HuH-7 (cell line): ENCODE results near the gene COLEC12.
"Not testable (repeated sequence)": the region's sequence is repeated elsewhere in the genome, so short reads cannot be mapped to it uniquely, and the experiment has no call there.

Source experiments
- DNase-seq: peaks from one replicate; pipeline ENCODE4 v3.0.0; 2011; ENCODE audit warnings: low spot score

COLEC12 gene

GRCh38 chr18:318791-319291, 181.7 kb downstream of the COLEC12 start:
- no peak for DNase-seq

- DNase-seq: no peak
Measured at GRCh38 chr18:317618-318017, 182.9 kb downstream of the COLEC12 start.

GRCh38 chr18:316393-316792, 184.1 kb downstream of the COLEC12 start:
- DNase-seq: no peak

GRCh38 chr18:313931-314330, 186.6 kb downstream of the COLEC12 start:
- no peak for DNase-seq

- DNase-seq: no peak
Measured at GRCh38 chr18:312415-312814, 188.1 kb downstream of the COLEC12 start.

GRCh38 chr18:310042-310441, 190.5 kb downstream of the COLEC12 start:
- DNase-seq: no peak

- DNase-seq: not testable (repeated sequence)
Measured at GRCh38 chr18:308086-308485, 192.4 kb downstream of the COLEC12 start.

- no peak for DNase-seq
Measured at GRCh38 chr18:306608-307255, 193.8 kb downstream of the COLEC12 start.

GRCh38 chr18:305003-305501, 195.4 kb downstream of the COLEC12 start:
- no peak for DNase-seq

GRCh38 chr18:303607-304006, 196.9 kb downstream of the COLEC12 start:
- DNase-seq: no peak

GRCh38 chr18:303011-303410, 197.5 kb downstream of the COLEC12 start:
- DNase-seq: no peak

- DNase-seq: no peak
Measured at GRCh38 chr18:302097-302496, 198.4 kb downstream of the COLEC12 start.

- DNase-seq: no peak
Measured at GRCh38 chr18:297936-298335, 202.6 kb downstream of the COLEC12 start.

- no peak for DNase-seq
Measured at GRCh38 chr18:295756-296490, 204.6 kb downstream of the COLEC12 start.

- DNase-seq: no peak
Measured at GRCh38 chr18:294566-294965, 205.9 kb downstream of the COLEC12 start.

- DNase-seq: no peak
Measured at GRCh38 chr18:293536-293935, 207.0 kb downstream of the COLEC12 start.

GRCh38 chr18:292271-292670, 208.2 kb downstream of the COLEC12 start:
- no peak for DNase-seq

GRCh38 chr18:289970-290369, 210.5 kb downstream of the COLEC12 start:
- DNase-seq: not testable (repeated sequence)

GRCh38 chr18:289026-289425, 211.5 kb downstream of the COLEC12 start:
- DNase-seq: no peak

- no peak for DNase-seq
Measured at GRCh38 chr18:286515-287310, 213.8 kb downstream of the COLEC12 start.

- no peak for DNase-seq
Measured at GRCh38 chr18:285817-286216, 214.7 kb downstream of the COLEC12 start.

GRCh38 chr18:275486-275885, 225.0 kb downstream of the COLEC12 start:
- no peak for DNase-seq

- DNase-seq: no peak
Measured at GRCh38 chr18:274313-274712, 226.2 kb downstream of the COLEC12 start.
